ENCODE data around the gene ARSA. TPM values are rescaled to one million over a fixed set of nuclear protein-coding genes. Genes with fewer than 3 reads are reported as not detected.

The ARSA gene
- polyA plus RNA-seq, 3 donors: 11.9 to 85.2 (median 12.1) TPM

GRCh38 chr22:50610581-50610980, 17.4 kb downstream of the ARSA start:
- Mint-ChIP-seq H3K4me1 (peaks cover 8% of the 10 kb centered on the region), H3K9me3 (peaks cover 0 to 4% (median 0%) of the 10 kb centered on the region in 7 donors), H3K27me3 (ENCODE audit: low read depth in 3 of 3) (peaks cover 31 to 68% (median 44%) of the 10 kb centered on the region in 3 donors), H3K4me3 (peak overlapping the region in 1 of 2 donors; percentile 47), H3K27ac (no peak overlapping the region), H3K36me3 (no peaks in the 10 kb centered on the region)
- DNase-seq: no peak
- Histone ChIP-seq H3K9ac (ENCODE audit: insufficient read depth, low read length, poor library complexity, severe bottlenecking) (no peak overlapping the region), H3K4me3 (replicated peaks in 1 of 3; ENCODE audit: low read depth in 2 of 3, low read length in 3 of 3) (no peak overlapping the region), H4K20me1 (ENCODE audit: insufficient read depth, low read length) (no peaks in the 10 kb centered on the region), H3K4me2 (replicated peaks; ENCODE audit: extremely low read depth, low read length, poor library complexity, severe bottlenecking) (no peak overlapping the region), H3K27me3 (ENCODE audit: control insufficient read depth in 2 of 2, insufficient read depth in 2 of 2, low read length in 2 of 2) (peaks cover 0 to 22% of the 10 kb centered on the region in 2 donors), H2AFZ (ENCODE audit: insufficient read depth, low read depth, low read length, poor library complexity, severe bottlenecking) (no peak overlapping the region), H3K4me1 (ENCODE audit: control insufficient read depth in 1 of 2, insufficient read depth in 2 of 2, low read length in 2 of 2) (no peaks in the 10 kb centered on the region), H3K27ac (ENCODE audit: low read depth in 1 of 2, low read length in 2 of 2) (no peak overlapping the region), H3K9me3 (replicated peaks in 1 of 2; ENCODE audit: control insufficient read depth in 1 of 2, insufficient read depth in 1 of 2, low read length in 2 of 2) (no peaks in the 10 kb centered on the region), H3K36me3 (replicated peaks in 1 of 2; ENCODE audit: control insufficient read depth in 1 of 2, insufficient read depth in 2 of 2, low read length in 2 of 2) (no peaks in the 10 kb centered on the region), H3K79me2 (ENCODE audit: insufficient read depth, low read length) (no peaks in the 10 kb centered on the region)
- TF ChIP-seq, protein P1, sequence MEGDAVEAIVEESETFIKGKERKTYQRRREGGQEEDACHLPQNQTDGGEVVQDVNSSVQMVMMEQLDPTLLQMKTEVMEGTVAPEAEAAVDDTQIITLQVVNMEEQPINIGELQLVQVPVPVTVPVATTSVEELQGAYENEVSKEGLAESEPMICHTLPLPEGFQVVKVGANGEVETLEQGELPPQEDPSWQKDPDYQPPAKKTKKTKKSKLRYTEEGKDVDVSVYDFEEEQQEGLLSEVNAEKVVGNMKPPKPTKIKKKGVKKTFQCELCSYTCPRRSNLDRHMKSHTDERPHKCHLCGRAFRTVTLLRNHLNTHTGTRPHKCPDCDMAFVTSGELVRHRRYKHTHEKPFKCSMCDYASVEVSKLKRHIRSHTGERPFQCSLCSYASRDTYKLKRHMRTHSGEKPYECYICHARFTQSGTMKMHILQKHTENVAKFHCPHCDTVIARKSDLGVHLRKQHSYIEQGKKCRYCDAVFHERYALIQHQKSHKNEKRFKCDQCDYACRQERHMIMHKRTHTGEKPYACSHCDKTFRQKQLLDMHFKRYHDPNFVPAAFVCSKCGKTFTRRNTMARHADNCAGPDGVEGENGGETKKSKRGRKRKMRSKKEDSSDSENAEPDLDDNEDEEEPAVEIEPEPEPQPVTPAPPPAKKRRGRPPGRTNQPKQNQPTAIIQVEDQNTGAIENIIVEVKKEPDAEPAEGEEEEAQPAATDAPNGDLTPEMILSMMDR (IDR thresholded peaks at IDR 0.05): no peak
- 92% methylated on average over 14 of the region's 17 CpGs for WGBS (ENCODE audit: insufficient coverage)
- intact Hi-C loops (cut with micrococcal nuclease): no loop called here

DNA sequence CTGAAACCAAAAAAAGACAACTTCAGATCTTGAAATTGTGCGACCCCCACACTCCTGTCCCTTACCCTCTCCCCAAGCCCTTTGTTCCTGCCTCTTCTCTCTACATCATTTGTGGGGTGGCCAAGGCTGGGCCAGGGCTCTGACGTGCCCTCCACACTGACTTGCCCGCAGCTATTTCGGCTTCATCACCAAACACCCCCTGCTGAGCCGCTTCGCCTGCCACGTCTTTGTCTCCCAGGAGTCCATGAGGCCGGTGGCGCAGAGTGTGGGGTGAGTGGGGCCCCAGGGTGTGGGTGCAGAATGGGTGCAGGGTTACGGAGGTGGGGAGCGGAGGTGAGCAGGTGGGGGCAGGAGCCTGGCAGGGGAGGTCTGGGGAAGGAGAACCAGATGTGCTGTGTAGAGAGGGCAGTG, 17.9 kb downstream of the ARSA start:
- peaks cover 0 to 27% of the 10 kb centered on the region in 2 donors for H3K27me3 ChIP-seq (ENCODE audit: control insufficient read depth in 2 of 2, insufficient read depth in 2 of 2, low read length in 2 of 2)
- H3K79me2 ChIP-seq (ENCODE audit: insufficient read depth, low read length): no peaks in the 10 kb centered on the region
- H3K9me3 Mint-ChIP-seq: peaks cover 0 to 4% (median 0%) of the 10 kb centered on the region in 7 donors
- no peak overlapping the region for H3K9ac ChIP-seq (ENCODE audit: insufficient read depth, low read length, poor library complexity, severe bottlenecking)
- no peaks in the 10 kb centered on the region for H3K9me3 ChIP-seq (replicated peaks in 1 of 2; ENCODE audit: control insufficient read depth in 1 of 2, insufficient read depth in 1 of 2, low read length in 2 of 2)
- H3K4me1 Mint-ChIP-seq: peaks cover 8% of the 10 kb centered on the region
- no peak overlapping the region for H2AFZ ChIP-seq (ENCODE audit: insufficient read depth, low read depth, low read length, poor library complexity, severe bottlenecking)
- H3K4me1 ChIP-seq (ENCODE audit: control insufficient read depth in 1 of 2, insufficient read depth in 2 of 2, low read length in 2 of 2): no peaks in the 10 kb centered on the region
- H4K20me1 ChIP-seq (ENCODE audit: insufficient read depth, low read length): no peaks in the 10 kb centered on the region
- intact Hi-C loops (cut with micrococcal nuclease): no loop called here
- no peak overlapping the region for H3K27ac ChIP-seq (ENCODE audit: low read depth in 1 of 2, low read length in 2 of 2)
- TF ChIP-seq, protein P1 (IDR thresholded peaks at IDR 0.05): no peak
- no peak overlapping the region for H3K4me3 ChIP-seq (replicated peaks in 1 of 3; ENCODE audit: low read depth in 2 of 3, low read length in 3 of 3)
- H3K4me2 ChIP-seq (replicated peaks; ENCODE audit: extremely low read depth, low read length, poor library complexity, severe bottlenecking): no peak overlapping the region
- H3K36me3 ChIP-seq (replicated peaks in 1 of 2; ENCODE audit: control insufficient read depth in 1 of 2, insufficient read depth in 2 of 2, low read length in 2 of 2): no peaks in the 10 kb centered on the region
- 93% methylated on average over 6 of the region's 11 CpGs for WGBS (ENCODE audit: insufficient coverage)
- H3K27ac Mint-ChIP-seq: no peak overlapping the region
- peaks cover 36 to 72% (median 49%) of the 10 kb centered on the region in 3 donors for H3K27me3 Mint-ChIP-seq (ENCODE audit: low read depth in 3 of 3)
- no peak for DNase-seq
- peak overlapping the region in 1 of 2 donors; percentile 47 for H3K4me3 Mint-ChIP-seq
- H3K36me3 Mint-ChIP-seq: no peaks in the 10 kb centered on the region

Data from CD14-positive monocyte (primary cell).